ENCODE measurements around the gene DENND1A. TPM values are rescaled to one million over a fixed set of nuclear protein-coding genes. Genes with fewer than 3 reads are reported as not detected.

DENND1A gene
- total and polyA plus RNA-seq, 2 donors from 2014 or later: 16.3 to 19.6 TPM

DNA sequence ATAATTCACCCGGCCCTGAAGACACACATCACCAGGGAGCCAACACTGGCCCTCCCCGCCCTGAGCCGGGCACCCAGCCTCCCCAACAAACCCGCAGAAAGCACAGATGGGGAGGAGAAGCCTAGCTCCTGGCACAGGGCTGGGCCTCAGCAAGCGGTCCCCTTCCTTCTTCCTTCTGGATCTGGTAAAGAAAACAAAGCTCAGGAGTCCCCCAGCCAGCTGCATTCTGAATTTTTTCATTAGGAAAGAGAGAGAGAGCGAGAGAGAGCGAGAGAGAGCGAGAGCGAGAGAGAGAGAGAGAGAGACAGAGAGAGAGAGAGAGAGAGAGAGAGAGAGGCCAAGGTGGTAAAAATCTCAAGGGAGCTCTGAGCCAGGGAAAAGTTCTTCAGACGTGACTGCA, 378.2 kb downstream of the DENND1A start:
- H3K27ac ChIP-seq (ENCODE audit: low read depth in 2 of 2, low read length in 2 of 2): no peak overlapping the region
- no peaks in the 10 kb centered on the region for H3K27me3 ChIP-seq (ENCODE audit: control insufficient read depth, insufficient read depth, low read length)
- intact Hi-C loops (cut with DNase I): no loop called here
- H3K4me1 ChIP-seq (ENCODE audit: control insufficient read depth in 2 of 3, insufficient read depth in 2 of 3, low read depth in 1 of 3, low read length in 3 of 3): peaks cover 6 to 7% (median 7%) of the 10 kb centered on the region in 3 donors
- no peak for TF ChIP-seq CTCF (IDR thresholded peaks at IDR 0.05; ENCODE audit: borderline replicate concordance, extremely low read depth, insufficient read depth)
- DNase-seq (no peak), FAIRE-seq (no peak)
- H3K4me3 ChIP-seq (ENCODE audit: low read length in 3 of 3): no peak overlapping the region
- peaks cover 0 to 14% (median 5%) of the 10 kb centered on the region in 3 donors for H3K36me3 ChIP-seq (ENCODE audit: control insufficient read depth in 2 of 3, insufficient read depth in 3 of 3, low read length in 3 of 3)
- H3K9ac ChIP-seq (ENCODE audit: low read length in 3 of 3): no peak overlapping the region
- no peaks in the 10 kb centered on the region for H3K9me3 ChIP-seq (ENCODE audit: control insufficient read depth in 2 of 3, insufficient read depth in 1 of 3, low read length in 3 of 3)

DNA sequence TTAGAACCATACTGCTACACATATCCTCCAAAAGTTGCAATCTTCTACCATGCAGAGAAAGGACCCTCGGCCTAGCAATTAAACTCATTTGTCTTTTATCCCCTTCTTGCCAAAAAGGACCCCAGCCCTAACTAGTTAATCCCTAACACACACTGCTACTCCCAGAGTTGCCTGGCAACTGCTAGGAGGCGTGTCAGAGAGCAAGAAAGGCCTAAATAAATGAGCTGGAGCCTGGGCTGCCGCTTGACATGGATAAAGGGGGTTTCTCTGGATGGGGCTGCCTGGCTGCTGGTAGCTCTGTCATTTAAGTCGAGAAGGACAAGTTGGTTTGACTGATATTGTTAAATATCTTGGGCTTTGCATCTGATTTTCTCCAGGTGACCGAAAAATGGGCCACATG, 379.1 kb downstream of the DENND1A start:
- FAIRE-seq (no peak), DNase-seq (peak in 4 of 5 donors; percentile 72 to 92 (median 84))
- Histone ChIP-seq H3K36me3 (ENCODE audit: control insufficient read depth in 2 of 3, insufficient read depth in 3 of 3, low read length in 3 of 3) (peaks cover 0 to 5% (median 0%) of the 10 kb centered on the region in 3 donors), H3K4me3 (ENCODE audit: low read length in 3 of 3) (no peak overlapping the region), H3K4me1 (ENCODE audit: control insufficient read depth in 2 of 3, insufficient read depth in 2 of 3, low read depth in 1 of 3, low read length in 3 of 3) (peaks cover 6 to 7% (median 7%) of the 10 kb centered on the region in 3 donors), H3K27me3 (ENCODE audit: control insufficient read depth, insufficient read depth, low read length) (no peaks in the 10 kb centered on the region), H3K27ac (ENCODE audit: low read depth in 2 of 2, low read length in 2 of 2) (no peak overlapping the region), H3K9me3 (ENCODE audit: control insufficient read depth in 2 of 3, insufficient read depth in 1 of 3, low read length in 3 of 3) (no peaks in the 10 kb centered on the region), H3K9ac (ENCODE audit: low read length in 3 of 3) (no peak overlapping the region)
- no peak for TF ChIP-seq CTCF (IDR thresholded peaks at IDR 0.05; ENCODE audit: borderline replicate concordance, extremely low read depth, insufficient read depth)
- intact Hi-C loops (cut with DNase I): no loop called here

DNA sequence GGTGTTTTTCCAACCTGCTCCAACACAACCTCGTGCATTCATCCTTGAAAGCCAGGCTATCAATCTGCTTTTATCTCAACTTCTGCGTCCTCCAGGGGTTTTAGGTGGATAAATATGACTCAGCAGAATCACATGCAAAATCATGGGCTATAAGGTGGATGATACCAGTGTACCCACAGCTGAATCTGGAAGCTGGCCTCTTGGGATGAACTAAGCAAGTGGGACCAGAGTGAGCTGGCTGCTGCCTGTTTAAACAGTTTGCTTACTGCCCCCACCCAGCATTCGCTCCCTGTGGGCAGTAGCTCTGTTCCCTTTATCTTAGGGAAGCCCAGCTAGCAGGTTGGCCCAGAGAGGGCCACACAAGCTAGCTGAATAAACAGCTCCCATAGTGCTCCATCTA, 379.9 kb downstream of the DENND1A start:
- intact Hi-C loops (cut with DNase I): no loop called here
- no peaks in the 10 kb centered on the region for H3K27me3 ChIP-seq (ENCODE audit: control insufficient read depth, insufficient read depth, low read length)
- no peak for FAIRE-seq
- H3K9ac ChIP-seq (ENCODE audit: low read length in 3 of 3): no peak overlapping the region
- no peak overlapping the region for H3K27ac ChIP-seq (ENCODE audit: low read depth in 2 of 2, low read length in 2 of 2)
- H3K9me3 ChIP-seq (ENCODE audit: control insufficient read depth in 2 of 3, insufficient read depth in 1 of 3, low read length in 3 of 3): no peaks in the 10 kb centered on the region
- H3K4me1 ChIP-seq (ENCODE audit: control insufficient read depth in 2 of 3, insufficient read depth in 2 of 3, low read depth in 1 of 3, low read length in 3 of 3): peaks cover 6 to 7% (median 7%) of the 10 kb centered on the region in 3 donors
- no peaks in the 10 kb centered on the region for H3K36me3 ChIP-seq (ENCODE audit: control insufficient read depth in 2 of 3, insufficient read depth in 3 of 3, low read length in 3 of 3)
- TF ChIP-seq CTCF (IDR thresholded peaks at IDR 0.05; ENCODE audit: borderline replicate concordance, extremely low read depth, insufficient read depth): no peak
- H3K4me3 ChIP-seq (ENCODE audit: low read length in 3 of 3): no peak overlapping the region
- DNase-seq: peak in 2 of 5 donors; percentile 37 to 38

Measured in kidney (tissue), 14 donors.